ENCODE measurements around the gene CALML5.

DNA sequence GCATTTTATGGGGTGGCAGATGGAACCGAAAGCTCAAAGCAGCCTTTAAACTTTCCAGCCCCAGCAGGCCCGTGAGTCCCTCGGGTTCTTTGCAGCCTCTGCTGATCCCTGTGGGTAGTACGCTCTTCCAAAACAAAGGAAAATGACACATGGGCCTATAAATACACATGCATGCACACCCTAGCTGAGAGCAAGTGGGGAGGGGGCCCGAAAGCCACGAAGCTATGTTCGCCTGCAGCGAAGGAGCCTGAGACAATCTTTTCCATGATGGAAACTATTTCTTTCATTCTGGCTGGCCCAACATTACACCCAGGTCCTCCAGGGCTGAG is 32.2 kb downstream of the CALML5 start:
- TF ChIP-seq EZH2phosphoT487 (IDR thresholded peaks at IDR 0.05; ENCODE audit: insufficient read depth, low read depth) (no peak), EZH2 (IDR thresholded peaks at IDR 0.05; ENCODE audit: insufficient read depth, poor library complexity, severe bottlenecking) (no peak)
